Astrocyte (in vitro differentiated cells and primary cell): Measurements from ENCODE around the gene SPOCK3. TPM values are rescaled to one million over a fixed set of nuclear protein-coding genes. Genes with fewer than 3 reads are reported as not detected.

Experiments used
- DNase-seq: peaks from one replicate; pipeline ENCODE4 v3.0.0-alpha.2; 2010; ENCODE audit warnings: low read depth
- FAIRE-seq: peaks from 2 replicates; lab custom pipeline; 2011; peaks lifted over from hg19 to GRCh38; lab: Jason Lieb, UNC
- H2AFZ ChIP-seq: 2 replicates; pipeline ENCODE4 v1.6.0; 2012; ENCODE audit warnings: low read depth, low read length, inconsistent platforms
- H3K27ac ChIP-seq: 2 replicates; pipeline ENCODE4 v1.5.1; 2011; ENCODE audit warnings: low read depth, low read length, inconsistent platforms
- H3K27me3 ChIP-seq: 2 replicates; pipeline ENCODE4 v1.6.0; 2011; ENCODE audit warnings: low read length, inconsistent platforms; ENCODE audit not compliant: insufficient read depth
- H3K36me3 ChIP-seq: 2 replicates; pipeline ENCODE4 v1.5.1; 2011; ENCODE audit warnings: low read length, inconsistent platforms; ENCODE audit not compliant: insufficient read depth
- H3K4me1 ChIP-seq: 2 replicates; pipeline ENCODE4 v1.5.1; 2011; ENCODE audit warnings: low read length, inconsistent platforms; ENCODE audit not compliant: insufficient read depth
- H3K4me2 ChIP-seq: 2 replicates; pipeline ENCODE4 v1.6.0; 2012; ENCODE audit warnings: low read length, inconsistent platforms
- H3K4me3 ChIP-seq: 2 replicates; pipeline ENCODE4 v1.5.1; 2011; ENCODE audit warnings: low read depth, mild to moderate bottlenecking, low read length, inconsistent platforms; ENCODE audit not compliant: insufficient read depth
- H3K79me2 ChIP-seq: 2 replicates; pipeline ENCODE4 v1.6.0; 2012; ENCODE audit warnings: mild to moderate bottlenecking, low read length, inconsistent platforms; ENCODE audit not compliant: insufficient read depth
- H3K9ac ChIP-seq: 2 replicates; pipeline ENCODE4 v1.6.0; 2012; ENCODE audit warnings: mild to moderate bottlenecking, low read length, inconsistent platforms
- H3K9me3 ChIP-seq: 2 replicates; pipeline ENCODE4 v1.5.1; 2012; ENCODE audit warnings: low read depth, mild to moderate bottlenecking, low read length, inconsistent platforms; ENCODE audit not compliant: insufficient read depth
- H4K20me1 ChIP-seq: 2 replicates; pipeline ENCODE4 v1.6.0; 2012; ENCODE audit warnings: low read length, inconsistent platforms; ENCODE audit not compliant: insufficient read depth
- H3K27ac Mint-ChIP-seq: one replicate; pipeline ENCODE4 v1.8.0; 2021; ENCODE audit warnings: mild to moderate bottlenecking, mixed read lengths; ENCODE audit not compliant: unreplicated experiment
- H3K27me3 Mint-ChIP-seq: one replicate; pipeline ENCODE4 v1.8.0; 2021; ENCODE audit warnings: low read depth, mixed read lengths; ENCODE audit not compliant: unreplicated experiment
- H3K36me3 Mint-ChIP-seq: one replicate; pipeline ENCODE4 v1.8.0; 2021; ENCODE audit warnings: low read depth, mixed read lengths; ENCODE audit not compliant: unreplicated experiment
- H3K4me1 Mint-ChIP-seq: one replicate; pipeline ENCODE4 v1.8.0; 2021; ENCODE audit warnings: low read depth, mixed read lengths; ENCODE audit not compliant: unreplicated experiment
- H3K4me3 Mint-ChIP-seq: one replicate; pipeline ENCODE4 v1.8.0; 2021; ENCODE audit warnings: mild to moderate bottlenecking, moderate library complexity, mixed read lengths; ENCODE audit not compliant: unreplicated experiment
- H3K9me3 Mint-ChIP-seq: one replicate; pipeline ENCODE4 v1.8.0; 2021; ENCODE audit warnings: mild to moderate bottlenecking, mixed read lengths; ENCODE audit not compliant: unreplicated experiment
- CTCF ChIP-seq: IDR thresholded peaks from 2 replicates; pipeline ENCODE4 v1.5.1; 2011; ENCODE audit warnings: low read depth, mild to moderate bottlenecking, inconsistent platforms, low read length, moderate library complexity; ENCODE audit not compliant: insufficient read depth
- EZH2 ChIP-seq: IDR thresholded peaks from 2 replicates; pipeline ENCODE4 v1.6.1; 2012; ENCODE audit warnings: mild to moderate bottlenecking, low read length, inconsistent platforms; ENCODE audit not compliant: insufficient read depth
- total RNA-seq: library from RNA; stranded (reverse); gene quantifications from 2 replicates; pipeline ENCODE4 v1.2.1, GENCODE V29; 2021

The SPOCK3 gene
- total RNA-seq, 1 donor from 2014 or later, result 0.59 TPM

DNA sequence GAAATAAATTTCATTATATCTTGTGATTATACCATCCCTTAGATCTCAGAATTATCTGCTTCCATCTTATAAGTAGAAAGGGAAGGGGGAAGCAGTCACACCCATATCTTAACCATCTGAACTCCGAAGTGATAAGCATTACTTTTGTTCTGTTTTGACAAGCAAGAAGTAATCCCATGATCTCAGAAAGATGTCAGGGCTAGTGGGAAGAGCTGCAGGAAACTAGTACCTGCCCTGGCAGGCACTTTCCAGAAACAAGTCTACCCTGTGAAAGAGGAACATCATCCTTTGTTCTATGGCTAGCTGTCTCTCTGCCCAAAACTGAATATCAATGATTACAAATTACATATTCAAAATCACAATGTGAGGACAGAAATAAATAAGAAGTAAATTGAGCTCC lies 244.4 kb downstream of the SPOCK3 start:
- Histone ChIP-seq H3K79me2 (no peaks in the 10 kb centered on the region), H3K9me3 (no peaks in the 10 kb centered on the region), H3K36me3 (no peaks in the 10 kb centered on the region), H3K9ac (no peak overlapping the region), H3K4me1 (no peaks in the 10 kb centered on the region), H4K20me1 (no peaks in the 10 kb centered on the region), H3K27me3 (no peaks in the 10 kb centered on the region), H3K4me3 (no peak overlapping the region), H3K27ac (no peak overlapping the region), H2AFZ (no peak overlapping the region), H3K4me2 (no peak overlapping the region)
- no peaks in the 10 kb centered on the region for H3K9me3 Mint-ChIP-seq
- no peak for FAIRE-seq
- no peak overlapping the region for H3K27ac Mint-ChIP-seq
- no peaks in the 10 kb centered on the region for H3K36me3 Mint-ChIP-seq
- no peaks in the 10 kb centered on the region for H3K27me3 Mint-ChIP-seq
- TF ChIP-seq CTCF (no peak), EZH2 (no peak)
- H3K4me1 Mint-ChIP-seq, result no peaks in the 10 kb centered on the region
- no peak overlapping the region for H3K4me3 Mint-ChIP-seq
- DNase-seq, result no peak

GRCh38 chr4:166987026-166987425 lies 247.3 kb downstream of the SPOCK3 start:
- Histone ChIP-seq H4K20me1 (no peaks in the 10 kb centered on the region), H3K79me2 (no peaks in the 10 kb centered on the region), H3K27me3 (no peaks in the 10 kb centered on the region), H3K9me3 (no peaks in the 10 kb centered on the region), H3K27ac (no peak overlapping the region), H2AFZ (no peak overlapping the region), H3K9ac (no peak overlapping the region), H3K4me2 (no peak overlapping the region), H3K4me1 (no peaks in the 10 kb centered on the region), H3K4me3 (no peak overlapping the region), H3K36me3 (no peaks in the 10 kb centered on the region)
- Mint-ChIP-seq H3K9me3 (no peaks in the 10 kb centered on the region), H3K27ac (no peak overlapping the region), H3K36me3 (no peaks in the 10 kb centered on the region), H3K27me3 (no peaks in the 10 kb centered on the region), H3K4me1 (no peaks in the 10 kb centered on the region), H3K4me3 (no peak overlapping the region)
- FAIRE-seq, result no peak
- DNase-seq, result no peak
- TF ChIP-seq EZH2 (no peak), CTCF (no peak)

- H4K20me1 ChIP-seq, result no peaks in the 10 kb centered on the region
- DNase-seq, result no peak
- no peaks in the 10 kb centered on the region for H3K27me3 ChIP-seq
- H3K36me3 ChIP-seq, result no peaks in the 10 kb centered on the region
- H3K4me2 ChIP-seq, result no peak overlapping the region
- no peak overlapping the region for H3K9ac ChIP-seq
- Mint-ChIP-seq H3K36me3 (no peaks in the 10 kb centered on the region), H3K27me3 (no peaks in the 10 kb centered on the region), H3K4me1 (no peaks in the 10 kb centered on the region), H3K4me3 (no peak overlapping the region), H3K9me3 (no peaks in the 10 kb centered on the region), H3K27ac (no peak overlapping the region)
- no peak for FAIRE-seq
- H2AFZ ChIP-seq, result no peak overlapping the region
- no peaks in the 10 kb centered on the region for H3K79me2 ChIP-seq
- no peak for TF ChIP-seq EZH2
- TF ChIP-seq CTCF, result no peak
- no peak overlapping the region for H3K27ac ChIP-seq
- no peaks in the 10 kb centered on the region for H3K4me1 ChIP-seq
- H3K4me3 ChIP-seq, result no peak overlapping the region
- H3K9me3 ChIP-seq, result peaks cover 15% of the 10 kb centered on the region
Observed at GRCh38 chr4:166981847-166982246, 252.4 kb downstream of the SPOCK3 start.
